Ascending aorta (tissue), 2 donors: Measurements from ENCODE around the gene TRPM6. TPM values are rescaled to one million over a fixed set of nuclear protein-coding genes. Genes with fewer than 3 reads are reported as not detected.

ENCODE experiments used
- DNase-seq, 2 donors: peaks; one replicate each; pipeline ENCODE4 v3.0.0-alpha.2; 2019; ENCODE audit warnings: low spot score in 2 of 2
- H3K27ac ChIP-seq, 2 donors: fragments of 200-600 bp; sonication (generic); one replicate each; pipeline ENCODE4 v1.5.1; 2016 to 2017; ENCODE audit warnings: mild to moderate bottlenecking in 1 of 2
- H3K27me3 ChIP-seq: fragments of 200-600 bp; sonication (generic); one replicate; pipeline ENCODE4 v1.5.1; 2017
- H3K36me3 ChIP-seq, 2 donors: fragments of 200-600 bp; sonication (generic); one replicate each; pipeline ENCODE4 v1.5.1; 2016
- H3K4me1 ChIP-seq, 2 donors: fragments of 200-600 bp; sonication (generic); one replicate each; pipeline ENCODE4 v1.5.1; 2016 to 2017; ENCODE audit warnings: mild to moderate bottlenecking in 1 of 2
- H3K4me3 ChIP-seq, 2 donors: fragments of 200-600 bp; sonication (generic); one replicate each; pipeline ENCODE4 v1.5.1; 2016 to 2017; ENCODE audit warnings: mild to moderate bottlenecking in 1 of 2
- H3K9me3 ChIP-seq, 2 donors: fragments of 200-600 bp; sonication (generic); one replicate each; pipeline ENCODE4 v1.5.1; 2016
- CTCF ChIP-seq, 3 experiments: fragments of 200-600 bp in 2 of 3; fragments of 450-650 bp in 1 of 3; sonication (generic) in 2 of 3; IDR thresholded peaks; one replicate each; pipeline ENCODE4 v1.5.1; 2016 to 2019; ENCODE audit warnings: antibody characterized with exemption in 3 of 3, mild to moderate bottlenecking in 1 of 3, moderate library complexity in 1 of 3
- intact Hi-C: fragments of 100-400 bp; cut with DNase I; formaldehyde crosslinking; loops from one replicate; pipeline ENCODE4 v1.15.1; 2023
- total RNA-seq: library from RNA; depleted of rRNA; stranded (reverse); fragments of >200 nt; gene quantifications from one replicate; pipeline ENCODE4 v1.1.0, GENCODE V29; 2016

The TRPM6 gene
- total RNA-seq, 1 donor from 2014 or later, result 0.96 TPM

- Histone ChIP-seq H3K36me3 (no peaks in the 10 kb centered on the region), H3K27me3 (no peaks in the 10 kb centered on the region), H3K27ac (no peak overlapping the region), H3K4me3 (no peak overlapping the region), H3K9me3 (no peaks in the 10 kb centered on the region), H3K4me1 (no peaks in the 10 kb centered on the region)
- DNase-seq, result no peak
- intact Hi-C loops, result no loop called here
- TF ChIP-seq CTCF (IDR thresholded peaks at IDR 0.05), result no peak
Observed at GRCh38 chr9:74728176-74728575, 159.5 kb downstream of the TRPM6 start.

DNA sequence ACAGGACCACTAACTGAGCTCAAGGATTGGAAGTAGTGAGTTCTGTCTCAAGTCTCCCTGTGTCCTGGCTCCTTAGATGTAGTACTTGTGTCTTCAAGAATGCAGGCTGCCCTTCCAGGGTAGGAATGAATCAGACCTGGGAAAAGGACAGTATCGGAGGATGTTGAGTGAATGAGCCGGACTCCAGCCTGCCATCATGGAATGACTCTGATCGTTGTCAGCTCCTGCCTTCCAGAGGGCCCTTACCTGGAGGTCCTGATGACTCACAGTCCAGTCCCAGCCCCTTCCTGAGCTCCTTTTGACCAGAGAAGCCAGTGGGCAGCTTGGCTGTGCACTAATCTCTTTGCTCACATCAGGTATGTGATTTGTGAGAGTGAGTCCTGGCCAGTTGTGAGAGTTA lies 161.1 kb downstream of the TRPM6 start:
- H3K9me3 ChIP-seq, result no peaks in the 10 kb centered on the region
- TF ChIP-seq CTCF (IDR thresholded peaks at IDR 0.05), result no peak
- no peak for DNase-seq
- H3K4me3 ChIP-seq, result no peak overlapping the region
- H3K36me3 ChIP-seq, result no peaks in the 10 kb centered on the region
- no peaks in the 10 kb centered on the region for H3K27me3 ChIP-seq
- H3K27ac ChIP-seq, result no peak overlapping the region
- intact Hi-C loops, result no loop called here
- no peaks in the 10 kb centered on the region for H3K4me1 ChIP-seq

DNA sequence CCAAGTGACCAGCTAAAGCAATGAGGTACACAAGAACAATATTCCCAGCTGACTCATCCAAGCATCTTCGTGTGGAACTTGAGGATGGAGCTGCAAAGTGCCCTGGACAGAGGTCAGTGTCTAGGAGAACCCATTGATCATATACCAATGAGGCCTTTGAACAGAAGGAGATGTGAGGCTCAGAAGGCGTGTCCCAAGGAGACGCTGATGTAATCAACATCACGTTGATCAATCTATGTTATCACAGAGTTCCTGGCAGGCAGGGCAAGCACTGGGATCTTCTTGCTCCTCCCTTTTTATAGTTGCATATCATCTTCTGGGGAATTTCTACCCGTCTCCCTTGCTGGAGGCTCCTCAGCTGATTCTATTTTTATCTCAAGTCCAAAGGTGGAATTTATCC lies 163.4 kb downstream of the TRPM6 start:
- H3K27me3 ChIP-seq, result no peaks in the 10 kb centered on the region
- no peak for DNase-seq
- H3K36me3 ChIP-seq, result no peaks in the 10 kb centered on the region
- H3K27ac ChIP-seq, result no peak overlapping the region
- no peaks in the 10 kb centered on the region for H3K9me3 ChIP-seq
- no peak for TF ChIP-seq CTCF (IDR thresholded peaks at IDR 0.05)
- H3K4me3 ChIP-seq, result no peak overlapping the region
- H3K4me1 ChIP-seq, result no peaks in the 10 kb centered on the region
- intact Hi-C loops, result no loop called here

GRCh38 chr9:74721696-74722660 lies 165.7 kb downstream of the TRPM6 start:
- Histone ChIP-seq H3K9me3 (no peaks in the 10 kb centered on the region), H3K36me3 (no peaks in the 10 kb centered on the region), H3K27ac (no peak overlapping the region), H3K4me1 (no peaks in the 10 kb centered on the region), H3K27me3 (no peaks in the 10 kb centered on the region), H3K4me3 (no peak overlapping the region)
- intact Hi-C loops, result no loop called here
- no peak for TF ChIP-seq CTCF (IDR thresholded peaks at IDR 0.05)
- DNase-seq, result no peak

DNA sequence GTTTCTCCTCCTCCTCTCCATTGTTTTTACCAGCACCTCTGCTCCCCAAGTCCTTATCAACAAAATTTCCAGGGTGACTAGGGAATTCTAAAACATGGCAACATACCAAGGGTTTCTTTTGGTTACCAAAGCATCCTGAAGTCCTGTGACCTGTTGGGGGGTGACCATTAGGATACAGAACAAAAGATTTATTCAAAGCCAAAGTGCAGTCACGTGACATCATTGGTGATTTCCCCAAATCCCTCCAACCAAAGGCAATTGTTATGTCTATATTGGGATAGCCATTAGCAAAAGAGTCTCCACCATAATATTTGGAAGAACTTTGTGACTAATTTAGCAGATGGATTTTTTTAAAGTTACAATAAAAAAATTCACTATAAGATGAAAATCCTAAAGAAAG lies 168.4 kb downstream of the TRPM6 start:
- intact Hi-C loops, result no loop called here
- no peaks in the 10 kb centered on the region for H3K36me3 ChIP-seq
- H3K4me3 ChIP-seq, result no peak overlapping the region
- H3K27ac ChIP-seq, result no peak overlapping the region
- no peak for DNase-seq
- no peaks in the 10 kb centered on the region for H3K4me1 ChIP-seq
- TF ChIP-seq CTCF (IDR thresholded peaks at IDR 0.05), result no peak
- H3K27me3 ChIP-seq, result no peaks in the 10 kb centered on the region
- H3K9me3 ChIP-seq, result no peaks in the 10 kb centered on the region
